Measurements from ENCODE around the gene SSTR3. TPM values are rescaled to one million over a fixed set of nuclear protein-coding genes. Genes with fewer than 3 reads are reported as not detected.
"Not testable (repeated sequence)": the region's sequence is repeated elsewhere in the genome, so short reads cannot be mapped to it uniquely, and the experiment has no call there.

The SSTR3 gene
- total RNA-seq, 2 donors from 2014 or later, result 0.11 to 0.29 TPM

- peak overlapping the region in 1 of 2 donors; percentile 75 for H3K27ac Mint-ChIP-seq
- peaks cover 8 to 23% of the 10 kb centered on the region in 2 donors for H3K4me1 Mint-ChIP-seq (ENCODE audit: low read depth in 2 of 2)
- no peaks in the 10 kb centered on the region for H3K36me3 Mint-ChIP-seq
- H3K27me3 Mint-ChIP-seq, result no peaks in the 10 kb centered on the region
- no peak overlapping the region for H3K4me3 Mint-ChIP-seq
- H3K9me3 Mint-ChIP-seq, result no peaks in the 10 kb centered on the region
- DNase-seq (ENCODE audit: low spot score) (no peak), ATAC-seq (no peak)
These were observed 35.1 kb downstream of the SSTR3 start for GRCh38 chr22:37177221-37177620.

- peak; percentile 61 for DNase-seq (ENCODE audit: low spot score)
- peak overlapping the region in 1 of 2 donors; percentile 75 for H3K27ac Mint-ChIP-seq
- no peaks in the 10 kb centered on the region for H3K9me3 Mint-ChIP-seq
- H3K36me3 Mint-ChIP-seq, result no peaks in the 10 kb centered on the region
- H3K4me1 Mint-ChIP-seq (ENCODE audit: low read depth in 2 of 2), result peaks cover 8 to 21% of the 10 kb centered on the region in 2 donors
- H3K27me3 Mint-ChIP-seq, result no peaks in the 10 kb centered on the region
- peak in 1 of 2 donors; percentile 60 for ATAC-seq
- peak overlapping the region; percentile 43 for H3K4me3 Mint-ChIP-seq
These were observed 35.7 kb downstream of the SSTR3 start for GRCh38 chr22:37176464-37177061.

GRCh38 chr22:37175414-37176281 is 36.6 kb downstream of the SSTR3 start:
- ATAC-seq (no peak), DNase-seq (ENCODE audit: low spot score) (peak; percentile 57)
- Mint-ChIP-seq H3K4me1 (ENCODE audit: low read depth in 2 of 2) (peaks cover 8 to 21% of the 10 kb centered on the region in 2 donors), H3K36me3 (no peaks in the 10 kb centered on the region), H3K4me3 (no peak overlapping the region), H3K27me3 (no peaks in the 10 kb centered on the region), H3K9me3 (no peaks in the 10 kb centered on the region), H3K27ac (peak overlapping the region in 1 of 2 donors; percentile 24)

- Mint-ChIP-seq H3K36me3 (no peaks in the 10 kb centered on the region), H3K4me1 (ENCODE audit: low read depth in 2 of 2) (peaks cover 11 to 24% of the 10 kb centered on the region in 2 donors), H3K27me3 (no peaks in the 10 kb centered on the region), H3K4me3 (no peak overlapping the region), H3K27ac (peak overlapping the region in 1 of 2 donors; percentile 26), H3K9me3 (no peaks in the 10 kb centered on the region)
- ATAC-seq (no peak), DNase-seq (ENCODE audit: low spot score) (no peak)
These were observed 37.3 kb downstream of the SSTR3 start for GRCh38 chr22:37174964-37175363.

- no peaks in the 10 kb centered on the region for H3K27me3 Mint-ChIP-seq
- DNase-seq (ENCODE audit: low spot score) (peak; percentile 45), ATAC-seq (no peak)
- H3K4me1 Mint-ChIP-seq (ENCODE audit: low read depth in 2 of 2), result peaks cover 21 to 34% of the 10 kb centered on the region in 2 donors
- H3K27ac Mint-ChIP-seq, result peak overlapping the region in 1 of 2 donors; percentile 26
- H3K9me3 Mint-ChIP-seq, result no peaks in the 10 kb centered on the region
- H3K4me3 Mint-ChIP-seq, result no peak overlapping the region
- no peaks in the 10 kb centered on the region for H3K36me3 Mint-ChIP-seq
These were observed 38.6 kb downstream of the SSTR3 start for GRCh38 chr22:37173709-37174108.

GRCh38 chr22:37172266-37173245 is 39.7 kb downstream of the SSTR3 start:
- no peaks in the 10 kb centered on the region for H3K36me3 Mint-ChIP-seq
- H3K9me3 Mint-ChIP-seq, result no peaks in the 10 kb centered on the region
- DNase-seq (ENCODE audit: low spot score) (peak; percentile 39), ATAC-seq (no peak)
- no peak overlapping the region for H3K4me3 Mint-ChIP-seq
- H3K27ac Mint-ChIP-seq, result peak overlapping the region in 1 of 2 donors; percentile 23
- H3K4me1 Mint-ChIP-seq (ENCODE audit: low read depth in 2 of 2), result peaks cover 32 to 38% of the 10 kb centered on the region in 2 donors
- no peaks in the 10 kb centered on the region for H3K27me3 Mint-ChIP-seq

GRCh38 chr22:37171662-37172061 is 40.6 kb downstream of the SSTR3 start:
- no peak overlapping the region for H3K27ac Mint-ChIP-seq
- no peak overlapping the region for H3K4me3 Mint-ChIP-seq
- H3K4me1 Mint-ChIP-seq (ENCODE audit: low read depth in 2 of 2), result peaks cover 39 to 41% of the 10 kb centered on the region in 2 donors
- H3K27me3 Mint-ChIP-seq, result no peaks in the 10 kb centered on the region
- H3K36me3 Mint-ChIP-seq, result no peaks in the 10 kb centered on the region
- H3K9me3 Mint-ChIP-seq, result no peaks in the 10 kb centered on the region
- ATAC-seq (no peak), DNase-seq (ENCODE audit: low spot score) (no peak)

- not testable (repeated sequence) for H3K36me3 Mint-ChIP-seq
These were observed 41.4 kb downstream of the SSTR3 start for GRCh38 chr22:37170689-37171405.

GRCh38 chr22:37169947-37170688 is 42.2 kb downstream of the SSTR3 start:
- peak; percentile 28 for DNase-seq (ENCODE audit: low spot score)
- no peaks in the 10 kb centered on the region for H3K9me3 Mint-ChIP-seq
- no peak for ATAC-seq
- H3K36me3 Mint-ChIP-seq, result no peaks in the 10 kb centered on the region
- peaks cover 45 to 47% of the 10 kb centered on the region in 2 donors for H3K4me1 Mint-ChIP-seq (ENCODE audit: low read depth in 2 of 2)
- no peaks in the 10 kb centered on the region for H3K27me3 Mint-ChIP-seq
- no peak overlapping the region for H3K4me3 Mint-ChIP-seq
- peak overlapping the region in 1 of 2 donors; percentile 94 for H3K27ac Mint-ChIP-seq

More at GRCh38 chr22:37170689-37171405, 41.4 kb downstream of the SSTR3 start:
- not testable (repeated sequence) for DNase-seq (ENCODE audit: low spot score); ATAC-seq; H3K4me3 Mint-ChIP-seq; H3K27me3 Mint-ChIP-seq; H3K9me3 Mint-ChIP-seq
- Mint-ChIP-seq H3K4me1 (ENCODE audit: low read depth in 2 of 2) (peaks cover 39 to 41% of the 10 kb centered on the region in 2 donors), H3K27ac (peak overlapping the region in 1 of 2 donors; percentile 48)

GRCh38 chr22:37169406-37169805 is 42.9 kb downstream of the SSTR3 start:
- Mint-ChIP-seq H3K9me3 (no peaks in the 10 kb centered on the region), H3K4me3 (no peak overlapping the region), H3K4me1 (ENCODE audit: low read depth in 2 of 2) (peaks cover 51 to 52% of the 10 kb centered on the region in 2 donors), H3K36me3 (no peaks in the 10 kb centered on the region), H3K27ac (peak overlapping the region; percentile 73 to 94), H3K27me3 (no peaks in the 10 kb centered on the region)
- ATAC-seq (no peak), DNase-seq (ENCODE audit: low spot score) (peak; percentile 22)

GRCh38 chr22:37167981-37168647 is 44.2 kb downstream of the SSTR3 start:
- Mint-ChIP-seq H3K27ac (peak overlapping the region; percentile 73 to 94), H3K27me3 (no peaks in the 10 kb centered on the region), H3K4me3 (peak overlapping the region; percentile 79), H3K4me1 (ENCODE audit: low read depth in 2 of 2) (peaks cover 64 to 65% of the 10 kb centered on the region in 2 donors), H3K9me3 (no peaks in the 10 kb centered on the region), H3K36me3 (no peaks in the 10 kb centered on the region)
- DNase-seq (ENCODE audit: low spot score), result peak; percentile 59
- no peak for ATAC-seq

Data from natural killer cell treated with Interleukin-12 subunit alpha and Interleukin-12 subunit beta and Interleukin-15 and Interleukin-18, amount 100 ng/mL, for 72 hours (primary cell).